GM18868 (cell line): ENCODE measurements around the gene SERINC5.

ENCODE experiments used
- ATAC-seq: cut with Tn5 transposase; IDR thresholded peaks from one replicate; pipeline ENCODE4 v1.9.1; 2021; ENCODE audit warnings: mild to moderate bottlenecking, moderate library complexity; ENCODE audit not compliant: unreplicated experiment

The SERINC5 gene

GRCh38 chr5:80072103-80073073, 183.5 kb downstream of the SERINC5 start:
- ATAC-seq = no peak

DNA sequence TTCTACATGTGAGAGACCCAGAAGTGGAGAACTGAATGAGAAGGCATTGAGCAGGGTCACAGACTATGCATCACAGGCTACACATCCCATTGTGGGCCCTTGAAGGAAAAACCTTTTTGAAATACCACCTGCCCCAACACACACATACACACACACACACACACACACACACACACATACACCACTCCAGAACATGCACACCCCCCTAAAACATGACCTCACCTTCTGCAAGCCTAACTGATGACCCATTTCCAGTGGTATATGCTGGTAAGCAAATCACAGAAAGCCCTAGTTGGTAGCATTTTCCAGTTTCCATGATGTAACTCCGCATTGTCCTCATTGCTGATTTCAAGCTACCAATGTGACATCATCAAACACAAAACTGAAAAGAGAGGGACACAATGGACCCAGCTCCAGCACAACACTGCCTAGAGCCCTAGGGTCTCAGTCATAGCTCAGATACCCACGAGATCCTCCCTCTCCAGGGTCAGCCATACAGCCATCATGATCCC, 184.3 kb downstream of the SERINC5 start:
- ATAC-seq = no peak

DNA sequence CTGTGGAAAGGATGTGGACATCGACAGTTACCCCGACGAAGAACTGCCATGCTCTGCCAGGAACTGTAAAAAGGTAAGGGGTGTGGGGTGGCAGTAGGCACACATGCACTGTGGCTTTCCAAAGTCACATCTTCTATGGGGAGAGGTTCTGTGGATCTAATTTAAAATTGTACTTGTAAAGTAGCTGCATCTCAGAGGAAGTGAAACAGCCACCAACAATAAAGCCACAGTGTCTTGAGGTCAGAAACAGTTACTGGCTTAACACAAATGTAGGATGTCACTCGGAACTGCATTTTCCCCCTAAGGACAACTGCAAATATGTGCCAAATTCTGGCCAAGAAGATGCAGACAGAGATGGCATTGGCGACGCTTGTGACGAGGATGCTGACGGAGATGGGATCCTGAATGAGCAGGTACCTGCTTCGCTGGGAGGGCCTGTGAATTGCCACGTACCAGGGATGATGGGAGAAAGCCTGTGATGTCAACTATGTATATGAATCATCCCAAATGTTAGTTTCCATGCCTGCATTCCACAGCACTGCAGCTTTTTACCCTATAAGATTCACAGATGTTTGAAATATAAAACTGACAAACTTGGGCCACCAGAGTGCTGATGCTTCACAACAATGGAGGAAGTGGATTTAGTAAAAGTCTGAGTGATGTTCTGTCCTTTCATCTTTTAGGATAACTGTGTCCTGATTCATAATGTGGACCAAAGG, 185.4 kb downstream of the SERINC5 start:
- peak; percentile 71 for ATAC-seq

DNA sequence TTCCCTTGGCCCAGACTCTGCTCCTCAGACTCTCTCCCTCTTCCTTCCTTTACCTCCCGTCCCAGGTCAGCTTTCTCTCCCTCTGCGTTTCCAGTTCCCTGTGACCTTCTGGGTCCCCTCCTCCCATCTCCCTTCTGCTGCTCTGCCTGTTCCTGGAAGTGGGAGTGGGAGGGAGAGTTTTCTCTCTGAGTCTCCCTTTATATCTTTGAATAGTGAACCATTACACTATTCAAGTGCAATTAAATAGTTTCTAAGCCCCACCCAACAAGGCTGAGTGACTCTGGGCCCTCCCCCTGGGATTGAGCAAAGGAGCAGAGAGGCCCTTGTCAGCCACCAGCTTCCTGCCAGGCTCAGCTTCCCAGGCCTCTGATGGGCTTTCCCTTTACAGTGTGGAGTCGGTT, 185.9 kb downstream of the SERINC5 start:
- ATAC-seq = peak; percentile 18

- ATAC-seq = no peak
Measured at GRCh38 chr5:80069251-80069800, 186.5 kb downstream of the SERINC5 start.

- no peak for ATAC-seq
Measured at GRCh38 chr5:80068775-80069174, 187.1 kb downstream of the SERINC5 start.

DNA sequence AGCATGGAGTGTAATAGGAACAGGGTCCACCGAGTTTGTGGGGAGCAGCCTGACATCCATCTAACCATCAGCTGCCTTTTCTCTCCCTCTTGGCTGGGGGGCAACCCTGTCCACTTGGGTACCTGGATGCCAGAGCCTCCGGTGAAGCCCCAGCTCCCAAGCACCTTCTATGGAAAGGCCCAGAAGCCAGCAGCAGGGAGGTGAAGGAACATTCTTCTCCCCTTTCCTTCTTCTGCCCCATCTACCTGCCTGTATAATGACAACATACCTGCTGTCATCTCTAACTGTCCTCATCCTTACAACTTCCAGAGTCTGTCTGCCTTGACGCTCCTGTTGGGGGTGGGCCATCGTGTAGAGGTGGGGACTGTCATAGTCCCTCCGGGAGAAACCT, 187.6 kb downstream of the SERINC5 start:
- ATAC-seq = no peak

GRCh38 chr5:80067531-80068245, 188.2 kb downstream of the SERINC5 start:
- ATAC-seq = no peak

DNA sequence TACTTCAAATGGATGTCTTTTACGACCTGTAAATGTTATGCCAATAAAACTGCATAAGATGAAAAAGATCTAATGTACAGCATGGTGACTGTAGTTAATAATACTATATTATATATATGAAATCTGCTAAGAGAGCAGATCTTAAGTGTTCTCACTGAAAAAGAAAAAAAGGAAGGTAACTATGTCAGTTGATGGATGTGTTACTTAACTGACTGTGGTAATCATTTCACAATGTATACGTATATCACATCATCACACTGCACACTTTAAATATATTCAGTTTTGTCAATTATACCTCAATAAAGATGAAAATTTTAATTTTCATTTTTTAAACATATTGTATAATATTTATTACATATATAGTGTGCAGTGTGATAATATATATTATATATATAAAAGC, 188.8 kb downstream of the SERINC5 start:
- no peak for ATAC-seq

- ATAC-seq = no peak
Measured at GRCh38 chr5:80064124-80064523, 191.7 kb downstream of the SERINC5 start.
